Transverse colon (tissue), 4 donors: ENCODE data around the gene GALNT9. TPM values are rescaled to one million over a fixed set of nuclear protein-coding genes. Genes with fewer than 3 reads are reported as not detected.

Experiments used
- DNase-seq: peaks from one replicate; pipeline ENCODE4 v3.0.0-alpha.2; 2019
- H3K27ac ChIP-seq, 4 donors: fragments of 200-600 bp; sonication (generic); 2 replicates each; pipeline ENCODE4 v1.5.1; 2016 to 2018; ENCODE audit warnings: inconsistent platforms in 4 of 4
- H3K27me3 ChIP-seq: fragments of 200-600 bp; sonication (generic); 2 replicates; pipeline ENCODE4 v1.5.1; 2017; ENCODE audit warnings: inconsistent platforms
- H3K36me3 ChIP-seq, 4 donors: fragments of 200-600 bp; sonication (generic); 2 replicates each; pipeline ENCODE4 v1.5.1; 2017 to 2019; ENCODE audit warnings: inconsistent platforms in 4 of 4
- H3K4me1 ChIP-seq, 4 donors: fragments of 200-600 bp; sonication (generic); 2 replicates each; pipeline ENCODE4 v1.5.1; 2017 to 2020; ENCODE audit warnings: inconsistent platforms in 4 of 4
- H3K4me3 ChIP-seq, 4 donors: fragments of 200-600 bp; sonication (generic); 1 replicate in 1 of 4; 2 replicates in 3 of 4; pipeline versions ENCODE4 v1.5.1 to v1.6.1; 2017 to 2019; ENCODE audit warnings: inconsistent platforms in 4 of 4
- H3K9me3 ChIP-seq, 2 donors: fragments of 200-600 bp; sonication (generic); 2 replicates each; pipeline ENCODE4 v1.5.1; 2017 to 2019; ENCODE audit warnings: inconsistent platforms in 2 of 2
- CTCF ChIP-seq, 5 experiments: fragments of 200-600 bp in 3 of 5; fragments of 450-650 bp in 2 of 5; sonication (generic) in 3 of 5; IDR thresholded peaks; 1 replicate in 2 of 5; 2 replicates in 3 of 5; pipeline ENCODE4 v1.5.1; 2016 to 2017; ENCODE audit warnings: antibody characterized with exemption in 5 of 5, inconsistent platforms in 3 of 5, mild to moderate bottlenecking in 2 of 5, moderate library complexity in 1 of 5
- EP300 ChIP-seq: sonication (generic); formaldehyde crosslinking; IDR thresholded peaks from one replicate; pipeline ENCODE4 v1.6.1; 2017; ENCODE audit warnings: antibody characterized with exemption, low read depth
- POLR2A ChIP-seq: fragments of 450-650 bp; IDR thresholded peaks from one replicate; pipeline ENCODE4 v1.6.1; 2016; ENCODE audit warnings: antibody characterized with exemption, mild to moderate bottlenecking, moderate library complexity
- POLR2AphosphoS5 ChIP-seq, 3 donors: sonication (generic); formaldehyde crosslinking; IDR thresholded peaks; one replicate each; pipeline ENCODE4 v1.6.1; 2016; ENCODE audit warnings: antibody characterized with exemption in 3 of 3
- WGBS, 2 donors: methylation state at CpG; one replicate each; pipeline ENCODE4 v1.1.5; 2018; ENCODE audit warnings: low coverage in 1 of 2; 5-methylcytosine and 5-hydroxymethylcytosine counted together
- in situ Hi-C, 4 donors: fragments of 200-750 bp; cut with MboI; loops; one replicate each; pipeline versions ENCODE4 v1.15.0 to v1.15.1; 2017; ENCODE audit warnings: low sequenced_read_pairs in 3 of 4, low pct_ligation_motif_present in 1 of 4, low pct_unique_long_range_greater_than_20kb in 1 of 4
- intact Hi-C: fragments of 100-400 bp; cut with DNase I; formaldehyde crosslinking; loops from one replicate; pipeline ENCODE4 v1.15.1; 2023; ENCODE audit warnings: low total_unique reads
- total RNA-seq, 4 donors: library from RNA; depleted of rRNA; stranded (reverse); fragments of >200 nt; gene quantifications; one replicate each; pipeline ENCODE4 v1.1.0, GENCODE V29; 2016

Gene GALNT9
- total RNA-seq, 4 donors from 2014 or later, result 0.82 to 4.5 TPM; not detected in 2

- Histone ChIP-seq H3K4me1 (no peaks in the 10 kb centered on the region), H3K27ac (no peak overlapping the region), H3K4me3 (no peak overlapping the region), H3K9me3 (no peaks in the 10 kb centered on the region), H3K36me3 (no peaks in the 10 kb centered on the region), H3K27me3 (peaks cover 20% of the 10 kb centered on the region)
- in situ Hi-C loops (no loop called here), intact Hi-C loops (no loop called here)
- no peak for DNase-seq
- TF ChIP-seq POLR2A (no peak), POLR2AphosphoS5 (IDR thresholded peaks at IDR 0.05) (no peak), EP300 (no peak), CTCF (IDR thresholded peaks at IDR 0.05) (no peak)
- WGBS, 2 donors, result 67% methylated on average over 28 of the region's 28 CpGs; no CpG with 5 or more reads in 1 of the 2 donors
Measured at GRCh38 chr12:132228476-132229192, 100.8 kb downstream of the GALNT9 start.

GRCh38 chr12:132227782-132228475 lies 101.5 kb downstream of the GALNT9 start:
- intact Hi-C loops (no loop called here), in situ Hi-C loops (no loop called here)
- TF ChIP-seq CTCF (IDR thresholded peaks at IDR 0.05), result no peak
- no peak for TF ChIP-seq EP300
- H3K36me3 ChIP-seq, result no peaks in the 10 kb centered on the region
- H3K4me1 ChIP-seq, result no peaks in the 10 kb centered on the region
- DNase-seq, result no peak
- 49% methylated on average over 25 of the region's 26 CpGs; no CpG with 5 or more reads in 1 of the 2 donors for WGBS, 2 donors
- H3K27me3 ChIP-seq, result peaks cover 20% of the 10 kb centered on the region
- H3K27ac ChIP-seq, result no peak overlapping the region
- no peaks in the 10 kb centered on the region for H3K9me3 ChIP-seq
- no peak overlapping the region for H3K4me3 ChIP-seq

- no peak for DNase-seq
Measured at GRCh38 chr12:132227118-132227517, 102.3 kb downstream of the GALNT9 start.

More at GRCh38 chr12:132227118-132227517, 102.3 kb downstream of the GALNT9 start:
- TF ChIP-seq CTCF (IDR thresholded peaks at IDR 0.05) (no peak), EP300 (no peak), POLR2AphosphoS5 (IDR thresholded peaks at IDR 0.05) (no peak), POLR2A (no peak)
- H3K4me3 ChIP-seq, result no peak overlapping the region
- no peaks in the 10 kb centered on the region for H3K36me3 ChIP-seq
- 67 to 83% methylated on average over 1 to 28 of the region's 28 CpGs for WGBS, 2 donors
- H3K4me1 ChIP-seq, result no peaks in the 10 kb centered on the region
- peaks cover 20% of the 10 kb centered on the region for H3K27me3 ChIP-seq
- in situ Hi-C loops, result no loop called here
- intact Hi-C loops, result no loop called here
- no peak overlapping the region for H3K27ac ChIP-seq
- no peaks in the 10 kb centered on the region for H3K9me3 ChIP-seq
